RWPE1 (cell line): ENCODE results near the gene GRID2.

Experiments
- CTCF ChIA-PET: fragments of 350-600 bp; sonication (Branson Sonifier 250); formaldehyde crosslinking; extraction: SDS; loops from one replicate; lab custom pipeline; 2021; lab: Yijun Ruan, JAX
- POLR2A ChIA-PET: fragments of 400-600 bp; formaldehyde crosslinking; extraction: SDS; loops from one replicate; lab custom pipeline; 2020; ENCODE audit warnings: antibody characterized with exemption; ENCODE audit not compliant: low non-redundant PET; lab: Yijun Ruan, JAX
- DNase-seq: peaks from one replicate; pipeline ENCODE4 v3.0.0; 2012; ENCODE audit warnings: low spot score
- H3K27ac ChIP-seq: fragments of 450-650 bp; 2 replicates; pipeline ENCODE4 v1.5.1; 2017
- TF ChIP-seq, protein P1 (sequence below): fragments of 450-650 bp; conservative IDR thresholded peaks from 2 replicates; pipeline ENCODE4 v1.5.1; 2017; ENCODE audit warnings: low read depth, mild to moderate bottlenecking

The GRID2 gene

GRCh38 chr4:93416344-93417128 is 1112.8 kb downstream of the GRID2 start:
- no peak overlapping the region for H3K27ac ChIP-seq
- TF ChIP-seq, protein P1, sequence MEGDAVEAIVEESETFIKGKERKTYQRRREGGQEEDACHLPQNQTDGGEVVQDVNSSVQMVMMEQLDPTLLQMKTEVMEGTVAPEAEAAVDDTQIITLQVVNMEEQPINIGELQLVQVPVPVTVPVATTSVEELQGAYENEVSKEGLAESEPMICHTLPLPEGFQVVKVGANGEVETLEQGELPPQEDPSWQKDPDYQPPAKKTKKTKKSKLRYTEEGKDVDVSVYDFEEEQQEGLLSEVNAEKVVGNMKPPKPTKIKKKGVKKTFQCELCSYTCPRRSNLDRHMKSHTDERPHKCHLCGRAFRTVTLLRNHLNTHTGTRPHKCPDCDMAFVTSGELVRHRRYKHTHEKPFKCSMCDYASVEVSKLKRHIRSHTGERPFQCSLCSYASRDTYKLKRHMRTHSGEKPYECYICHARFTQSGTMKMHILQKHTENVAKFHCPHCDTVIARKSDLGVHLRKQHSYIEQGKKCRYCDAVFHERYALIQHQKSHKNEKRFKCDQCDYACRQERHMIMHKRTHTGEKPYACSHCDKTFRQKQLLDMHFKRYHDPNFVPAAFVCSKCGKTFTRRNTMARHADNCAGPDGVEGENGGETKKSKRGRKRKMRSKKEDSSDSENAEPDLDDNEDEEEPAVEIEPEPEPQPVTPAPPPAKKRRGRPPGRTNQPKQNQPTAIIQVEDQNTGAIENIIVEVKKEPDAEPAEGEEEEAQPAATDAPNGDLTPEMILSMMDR, result no peak
- no peak for DNase-seq
- POLR2A ChIA-PET, result no interaction called here
- CTCF ChIA-PET, result interaction anchor here (0.6 to 0.7 kb wide), 2 partner anchors 26 to 158 kb away, joined by 3 to 4 read pairs; no protein-coding TSS in a partner anchor

DNA sequence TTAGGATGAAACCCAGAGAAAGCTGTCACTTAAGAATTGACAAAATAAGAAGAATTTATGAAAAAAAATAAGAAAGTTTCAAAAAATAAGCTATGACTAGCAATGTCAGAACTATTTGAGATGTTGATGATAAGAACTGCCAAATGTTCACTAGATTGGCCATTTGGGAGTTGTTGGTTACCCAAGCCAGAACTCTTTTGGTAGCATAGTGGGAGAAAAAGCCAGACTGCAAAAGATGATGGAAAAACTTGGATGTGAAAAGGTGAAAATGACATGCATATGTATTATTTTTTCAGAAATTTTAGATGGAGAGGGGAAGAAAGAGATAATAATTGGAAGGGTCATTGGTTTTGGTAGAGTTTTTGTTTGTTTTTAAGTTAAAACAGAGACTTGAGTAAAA is 1127.6 kb downstream of the GRID2 start:
- ChIA-PET POLR2A (no interaction called here), CTCF (interaction anchor here (0.6 kb wide), 2 partner anchors 48 to 360 kb away, joined by 3 read pairs; no protein-coding TSS in a partner anchor)

DNA sequence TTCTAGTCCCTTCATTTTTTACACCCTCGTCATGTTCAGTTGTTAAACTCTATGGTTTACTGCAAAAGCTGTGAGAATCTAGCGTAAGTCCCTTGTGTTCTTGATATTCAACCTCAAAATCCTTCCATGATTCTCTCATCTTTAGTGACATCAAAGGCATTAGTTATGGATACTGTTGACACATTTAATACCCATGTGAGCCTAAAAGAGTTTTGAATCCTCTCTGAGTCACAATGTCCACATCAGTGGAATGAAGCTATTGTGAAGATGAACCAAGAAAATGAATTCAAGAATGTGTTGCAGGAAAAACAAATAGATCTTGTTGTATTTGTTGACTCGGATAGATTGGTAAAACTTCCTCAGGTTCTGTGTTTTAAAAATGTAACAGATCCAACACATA is 1130.1 kb downstream of the GRID2 start:
- no peak overlapping the region for H3K27ac ChIP-seq
- ChIA-PET CTCF (no interaction called here), POLR2A (no interaction called here)
- TF ChIP-seq, protein P1, result no peak
- DNase-seq, result no peak

More for the DNA sequence above, 1127.6 kb downstream of the GRID2 start:
- no peak overlapping the region for H3K27ac ChIP-seq
- no peak for DNase-seq
- TF ChIP-seq, protein P1, result no peak

GRCh38 chr4:93436000-93436626 is 1132.3 kb downstream of the GRID2 start:
- no peak overlapping the region for H3K27ac ChIP-seq
- no peak for DNase-seq
- POLR2A ChIA-PET, result no interaction called here
- CTCF ChIA-PET, result no interaction called here
- TF ChIP-seq, protein P1, result no peak

- no peak overlapping the region for H3K27ac ChIP-seq
- TF ChIP-seq, protein P1, result no peak
- ChIA-PET POLR2A (no interaction called here), CTCF (interaction anchor here (0.8 kb wide), 1 partner anchor 8 kb away, joined by 5 read pairs; no protein-coding TSS in a partner anchor)
- no peak for DNase-seq
Measured at GRCh38 chr4:93437991-93438390, 1134.2 kb downstream of the GRID2 start.

DNA sequence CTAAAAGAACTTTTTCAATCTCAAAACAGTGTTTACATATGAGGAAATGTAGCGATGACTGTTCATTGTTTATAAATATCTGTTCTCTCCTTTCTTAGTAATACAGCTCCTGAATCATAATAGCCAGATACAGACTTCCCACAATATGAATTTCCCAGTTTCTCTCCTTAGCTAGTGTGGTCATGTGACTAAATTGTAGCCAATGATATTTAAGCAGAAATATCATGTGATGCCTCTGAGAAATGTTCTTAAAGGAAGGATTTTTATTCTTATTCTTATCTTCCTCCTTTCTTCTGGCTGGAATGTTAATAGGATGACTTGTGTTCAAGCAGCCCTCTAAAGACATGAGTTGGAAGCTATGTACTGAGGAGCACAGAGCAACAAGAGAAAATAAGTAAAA is 1141.1 kb downstream of the GRID2 start:
- TF ChIP-seq, protein P1, result no peak
- no peak overlapping the region for H3K27ac ChIP-seq
- ChIA-PET CTCF (interaction anchor here (0.5 kb wide), 1 partner anchor 17 kb away, joined by 3 read pairs; no protein-coding TSS in a partner anchor), POLR2A (no interaction called here)
- DNase-seq, result no peak
